ENCODE measurements around the gene ECT2L.

DNA sequence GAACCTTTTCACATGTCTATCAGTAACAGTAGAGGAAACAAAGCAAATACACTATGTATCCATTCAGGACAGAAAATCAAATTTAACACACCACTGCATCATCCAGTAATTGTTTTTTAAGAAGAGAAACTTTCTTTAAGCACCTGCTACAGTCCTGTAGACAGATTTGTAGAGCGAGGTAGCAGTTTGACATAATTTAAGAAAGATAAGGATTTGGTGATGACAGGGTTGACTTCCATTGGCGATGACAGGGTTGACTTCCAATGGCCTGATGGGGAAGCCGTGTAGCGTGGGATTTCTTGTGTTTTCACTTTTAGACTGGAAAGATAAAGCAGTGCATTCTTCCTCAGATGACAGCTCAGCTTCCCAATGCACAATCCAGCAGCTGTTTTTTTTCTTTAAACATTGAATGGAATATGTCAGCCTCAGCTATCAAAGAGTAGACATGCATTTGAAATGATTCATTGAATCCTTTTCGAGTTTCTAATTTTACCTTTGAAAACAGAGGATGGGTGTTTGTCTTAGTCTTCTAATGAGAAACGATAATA, 68.5 kb downstream of the ECT2L start:
- TF ChIP-seq, protein P1, sequence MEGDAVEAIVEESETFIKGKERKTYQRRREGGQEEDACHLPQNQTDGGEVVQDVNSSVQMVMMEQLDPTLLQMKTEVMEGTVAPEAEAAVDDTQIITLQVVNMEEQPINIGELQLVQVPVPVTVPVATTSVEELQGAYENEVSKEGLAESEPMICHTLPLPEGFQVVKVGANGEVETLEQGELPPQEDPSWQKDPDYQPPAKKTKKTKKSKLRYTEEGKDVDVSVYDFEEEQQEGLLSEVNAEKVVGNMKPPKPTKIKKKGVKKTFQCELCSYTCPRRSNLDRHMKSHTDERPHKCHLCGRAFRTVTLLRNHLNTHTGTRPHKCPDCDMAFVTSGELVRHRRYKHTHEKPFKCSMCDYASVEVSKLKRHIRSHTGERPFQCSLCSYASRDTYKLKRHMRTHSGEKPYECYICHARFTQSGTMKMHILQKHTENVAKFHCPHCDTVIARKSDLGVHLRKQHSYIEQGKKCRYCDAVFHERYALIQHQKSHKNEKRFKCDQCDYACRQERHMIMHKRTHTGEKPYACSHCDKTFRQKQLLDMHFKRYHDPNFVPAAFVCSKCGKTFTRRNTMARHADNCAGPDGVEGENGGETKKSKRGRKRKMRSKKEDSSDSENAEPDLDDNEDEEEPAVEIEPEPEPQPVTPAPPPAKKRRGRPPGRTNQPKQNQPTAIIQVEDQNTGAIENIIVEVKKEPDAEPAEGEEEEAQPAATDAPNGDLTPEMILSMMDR (IDR thresholded peaks at IDR 0.05; ENCODE audit: low read length), result no peak
- TF ChIP-seq EZH2 (IDR thresholded peaks at IDR 0.05; ENCODE audit: borderline replicate concordance, low read length), result no peak
